ENCODE data around the gene PRL. TPM values are rescaled to one million over a fixed set of nuclear protein-coding genes. Genes with fewer than 3 reads are reported as not detected.

The PRL gene
- total and polyA plus RNA-seq, 2 of the 8 experiments (the other 6 are each of a cell fraction or from before 2014, with no cell fraction given): not detected

DNA sequence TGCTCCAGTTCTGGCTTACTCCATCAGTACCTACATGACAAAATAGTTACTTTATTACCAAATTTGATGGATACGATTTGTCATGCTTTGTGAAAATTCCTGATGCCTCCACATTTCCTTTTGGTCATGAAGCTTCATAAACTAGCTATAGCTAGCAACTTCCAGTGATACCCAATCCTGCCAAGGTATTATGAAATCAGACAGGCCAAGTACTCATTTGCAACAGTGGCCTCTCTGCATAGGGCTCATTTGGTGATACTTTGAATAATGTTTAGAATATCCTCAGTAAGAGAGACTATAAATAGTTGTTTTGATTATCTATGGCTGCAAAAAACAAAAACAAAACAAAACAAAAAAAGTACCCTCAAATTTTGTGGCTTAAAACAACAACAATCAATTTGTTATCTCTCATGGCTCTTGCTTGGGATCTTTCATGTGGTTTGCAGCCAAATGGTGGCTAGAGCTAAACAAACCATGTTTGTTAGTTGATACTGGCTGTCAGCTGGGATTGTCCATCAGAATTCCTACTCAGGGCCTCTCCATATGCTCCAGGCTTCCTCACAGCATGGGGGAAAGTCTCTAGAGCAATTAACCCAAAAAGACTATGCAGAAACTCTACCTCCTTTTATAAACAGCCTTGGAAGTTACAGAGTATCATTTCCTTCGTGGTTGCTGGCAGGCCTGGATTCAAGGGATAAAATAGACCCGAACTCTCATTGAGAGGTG is 10.1 kb upstream of the PRL start:
- no peaks in the 10 kb centered on the region for H4K20me1 ChIP-seq (replicated peaks in 1 of 2; ENCODE audit: control insufficient read depth in 1 of 2, insufficient read depth in 2 of 2, low read length in 2 of 2)
- no peak overlapping the region for H3K56ac ChIP-seq (replicated peaks; ENCODE audit: insufficient read length, low read depth, low read length)
- DNase-seq (ENCODE audit: low read depth in 1 of 2, low spot score in 2 of 2) (no peak), FAIRE-seq (no peak)
- H3K14ac ChIP-seq (ENCODE audit: insufficient read length): no peak overlapping the region
- no peaks in the 10 kb centered on the region for H3K23me2 ChIP-seq (ENCODE audit: low read depth, low read length)
- H3K9me3 ChIP-seq (ENCODE audit: insufficient read depth in 2 of 2, low read depth in 1 of 2, low read length in 1 of 2): peaks cover 0 to 9% of the 10 kb centered on the region in 2 experiments; a peak in 2 of 4 replicates
- H4K91ac ChIP-seq (replicated peaks; ENCODE audit: insufficient read length, low read length): no peak overlapping the region
- H3K36me3 ChIP-seq (ENCODE audit: control insufficient read depth in 2 of 4, insufficient read depth in 4 of 4, low read length in 3 of 4): no peaks in the 10 kb centered on the region; a peak in 1 of 8 replicates
- no peaks in the 10 kb centered on the region for H3K79me2 ChIP-seq (ENCODE audit: control insufficient read depth in 1 of 2, insufficient read depth in 2 of 2, low read length in 2 of 2)
- WGBS, 2 experiments (ENCODE audit: extremely low coverage in 1 of 2, insufficient coverage in 1 of 2, insufficient read length in 1 of 2, insufficient replicate concordance in 2 of 2, low coverage in 1 of 2, low lambda C conversion rate in 2 of 2, missing lambda C conversion rate in 1 of 2): 93% methylated on average over 3 of the region's 3 CpGs; no CpG with 5 or more reads in 1 of the 2 experiments
- H2BK15ac ChIP-seq (ENCODE audit: low read length): no peak overlapping the region
- H3K4ac ChIP-seq (replicated peaks; ENCODE audit: insufficient read length, low read depth, low read length): no peak overlapping the region
- H3K18ac ChIP-seq (ENCODE audit: extremely low read depth, low read length): no peak overlapping the region
- no peak overlapping the region; the same call in 1 of the 2 replicates for H2AFZ ChIP-seq (ENCODE audit: low read length)
- no peak overlapping the region for H3K23ac ChIP-seq (ENCODE audit: insufficient read length)
- no peak overlapping the region for H2BK20ac ChIP-seq (ENCODE audit: low read length)
- H4K5ac ChIP-seq (ENCODE audit: insufficient read length, low read depth, low read length): no peak overlapping the region
- no peak overlapping the region for H4K8ac ChIP-seq (ENCODE audit: extremely low read depth, insufficient read depth, low read length)
- no peak overlapping the region for H2BK12ac ChIP-seq (ENCODE audit: low read depth, low read length)
- ChIA-PET POLR2A (ENCODE audit: partially characterized antibody) (no interaction called here), CTCF (ENCODE audit: partially characterized antibody) (interaction anchor here (0.6 kb wide), 1 partner anchor 1354 kb away, joined by 3 read pairs; no protein-coding TSS in a partner anchor)
- H3K4me2 ChIP-seq (ENCODE audit: insufficient read depth in 1 of 2, low read depth in 2 of 2, low read length in 2 of 2): no peak overlapping the region
- no peak overlapping the region for H2BK5ac ChIP-seq (ENCODE audit: low read depth, low read length)
- H3K27ac ChIP-seq (ENCODE audit: low read depth, low read length): no peak overlapping the region
- H3K27me3 ChIP-seq (replicated peaks in 1 of 4; ENCODE audit: control insufficient read depth in 3 of 4, extremely low read depth in 1 of 4, insufficient read depth in 3 of 4, low read length in 3 of 4): peaks cover 0 to 1% (median 0%) of the 10 kb centered on the region in 4 experiments; a peak in 1 of 7 replicates
- H3K4me1 ChIP-seq (replicated peaks in 1 of 4; ENCODE audit: control insufficient read depth in 3 of 4, insufficient read depth in 4 of 4, low read length in 3 of 4): no peaks in the 10 kb centered on the region
- H2BK120ac ChIP-seq (replicated peaks; ENCODE audit: low read depth, low read length): no peak overlapping the region
- no peaks in the 10 kb centered on the region for H3K79me1 ChIP-seq (ENCODE audit: low read depth, low read length)
- H2AK5ac ChIP-seq (ENCODE audit: low read depth, low read length): no peak overlapping the region
- no peak overlapping the region for H3K4me3 ChIP-seq (ENCODE audit: extremely low read depth in 1 of 4, insufficient read depth in 2 of 4, low read depth in 3 of 4, low read length in 4 of 4)
- H3K9ac ChIP-seq (replicated peaks in 1 of 4; ENCODE audit: extremely low read depth in 1 of 4, low read depth in 3 of 4, low read length in 3 of 4): no peak overlapping the region
- no peak for TF ChIP-seq TAF7 (optimal IDR thresholded peaks at IDR 0.05; ENCODE audit: borderline replicate concordance, low read depth, low read length)
- no peak for TF ChIP-seq SP2 (IDR thresholded peaks at IDR 0.05; ENCODE audit: low read length)
- TF ChIP-seq EGR1 (IDR thresholded peaks at IDR 0.05; ENCODE audit: borderline replicate concordance, low read depth, low read length): no peak
- TF ChIP-seq HDAC2 (IDR thresholded peaks at IDR 0.05; ENCODE audit: borderline replicate concordance in 1 of 2, low read depth in 2 of 2, low read length in 2 of 2): no peak
- no peak for TF ChIP-seq CHD1 (IDR thresholded peaks at IDR 0.05; ENCODE audit: low read depth, low read length)
- TF ChIP-seq BACH1 (IDR thresholded peaks at IDR 0.05; ENCODE audit: low read length): no peak
- TF ChIP-seq NANOG (IDR thresholded peaks at IDR 0.05; ENCODE audit: insufficient read depth, low read depth, low read length, poor library complexity, severe bottlenecking): no peak
- no peak for TF ChIP-seq RNF2 (IDR thresholded peaks at IDR 0.05; ENCODE audit: borderline replicate concordance, low read depth, low read length, missing control alignments, poor library complexity, severe bottlenecking)
- TF ChIP-seq KDM5A (IDR thresholded peaks at IDR 0.05; ENCODE audit: low read length): no peak
- TF ChIP-seq RFX5 (IDR thresholded peaks at IDR 0.05; ENCODE audit: borderline replicate concordance, low read depth, low read length): no peak
- TF ChIP-seq TBP (IDR thresholded peaks at IDR 0.05; ENCODE audit: low read depth, low read length): no peak
- TF ChIP-seq PHF8 (conservative IDR thresholded peaks at IDR 0.05; ENCODE audit: low read depth, low read length): no peak
- TF ChIP-seq YY1 (IDR thresholded peaks at IDR 0.05; ENCODE audit: low read depth, low read length): no peak
